ENCODE data around the gene RPA3.
"Not testable (repeated sequence)": the region's sequence is repeated elsewhere in the genome, so short reads cannot be mapped to it uniquely, and the experiment has no call there.

RPA3 gene

DNA sequence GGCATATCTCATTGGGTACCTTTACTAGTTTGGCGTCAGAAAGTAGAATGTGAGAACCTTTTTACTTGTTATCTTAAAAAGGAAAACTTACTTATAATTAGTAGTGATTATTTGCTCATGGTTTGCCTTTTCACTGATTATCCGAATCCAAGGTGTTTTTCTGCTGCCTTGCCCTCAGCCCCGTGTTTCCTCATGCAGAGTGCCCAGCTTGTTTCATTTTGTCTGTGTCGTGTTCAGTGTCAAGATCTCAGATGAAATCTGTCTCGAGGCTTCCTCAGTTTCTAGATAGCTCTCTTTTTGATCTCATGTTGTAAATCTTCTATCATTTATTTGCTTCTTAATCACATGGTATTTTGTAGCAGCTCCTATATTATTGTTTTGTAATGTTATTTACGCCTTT, 30.1 kb downstream of the RPA3 start:
- no peak for DNase-seq

- no peak for DNase-seq
Measured at GRCh38 chr7:7687800-7688199, 30.6 kb downstream of the RPA3 start.

DNA sequence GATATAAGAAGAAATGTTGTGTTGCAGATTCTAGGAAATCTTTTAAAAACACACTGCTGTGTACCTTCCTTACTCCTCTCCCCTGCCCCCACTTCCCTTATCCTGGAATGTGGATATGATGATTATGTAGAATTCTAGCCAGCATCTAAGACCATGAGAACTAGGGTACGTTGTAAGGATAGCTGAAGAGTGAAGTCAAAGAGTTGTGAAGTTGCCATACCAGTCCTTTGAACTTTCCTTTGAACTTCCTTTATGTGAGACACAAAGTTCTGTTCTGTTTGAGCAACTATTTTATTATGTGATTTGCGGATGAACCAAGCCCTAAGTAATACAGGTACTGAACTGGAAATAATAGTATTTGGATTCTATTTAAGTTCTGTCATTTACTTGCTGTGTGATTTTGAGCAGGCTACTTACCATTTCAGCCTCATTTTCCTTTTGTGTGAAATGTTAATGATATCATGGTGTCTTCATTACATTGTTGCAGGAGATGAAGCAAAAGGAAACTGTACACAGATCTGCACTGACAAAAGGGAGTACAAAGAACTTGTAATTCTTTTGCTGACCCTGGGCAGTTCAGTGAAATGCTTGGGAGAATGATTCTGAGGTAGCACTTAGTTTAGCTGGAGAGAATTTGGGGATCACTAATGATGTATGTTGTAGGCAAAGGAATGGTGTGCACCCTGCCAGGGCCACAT, 31.4 kb downstream of the RPA3 start:
- DNase-seq = no peak

- DNase-seq = no peak
Measured at GRCh38 chr7:7682861-7683260, 35.5 kb downstream of the RPA3 start.

DNA sequence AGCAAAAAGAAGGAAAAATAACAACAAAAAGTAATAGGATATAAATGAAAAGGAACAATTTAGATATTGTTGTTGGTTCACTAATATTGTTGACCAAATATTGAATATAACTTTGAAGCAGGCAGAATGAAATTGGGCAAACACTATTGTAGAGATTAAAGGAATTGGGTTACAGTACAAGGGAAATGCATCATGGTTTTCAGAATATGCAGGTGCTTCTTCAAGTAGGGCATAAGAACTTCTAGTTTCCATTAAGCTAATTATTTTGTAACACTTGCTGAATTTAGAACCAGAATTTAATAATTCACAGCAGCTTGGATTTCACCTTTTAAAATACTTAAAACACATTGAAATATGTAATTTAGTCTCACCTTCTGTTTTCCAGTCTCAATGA, 36.5 kb downstream of the RPA3 start:
- no peak for DNase-seq

GRCh38 chr7:7681191-7681935, 37.0 kb downstream of the RPA3 start:
- DNase-seq = peak; percentile 44 to 76

- not testable (repeated sequence) for DNase-seq
Measured at GRCh38 chr7:7679640-7680039, 38.8 kb downstream of the RPA3 start.

DNA sequence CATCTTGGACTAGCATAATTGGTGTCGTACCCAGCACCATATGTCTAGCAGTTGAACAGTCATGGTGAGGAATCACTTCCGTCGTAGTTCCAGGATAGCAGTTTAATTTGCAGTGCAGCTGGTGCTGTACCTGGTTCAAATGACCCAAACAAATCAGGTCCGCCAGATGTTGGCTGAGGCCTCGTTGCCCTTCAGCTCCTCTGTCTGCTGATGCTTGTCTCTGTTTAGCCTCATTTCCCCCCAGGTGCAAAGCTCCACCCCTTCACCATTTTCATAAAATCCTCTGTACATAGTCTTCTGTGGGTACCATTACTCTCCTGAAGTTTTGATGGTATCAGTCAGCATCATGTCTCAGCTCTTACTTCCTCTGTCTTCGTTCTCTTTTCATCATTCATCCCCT, 42.7 kb downstream of the RPA3 start:
- DNase-seq = no peak

GRCh38 chr7:7673240-7673550, 45.2 kb downstream of the RPA3 start:
- peak in 1 of 2 donors; percentile 23 for DNase-seq

DNA sequence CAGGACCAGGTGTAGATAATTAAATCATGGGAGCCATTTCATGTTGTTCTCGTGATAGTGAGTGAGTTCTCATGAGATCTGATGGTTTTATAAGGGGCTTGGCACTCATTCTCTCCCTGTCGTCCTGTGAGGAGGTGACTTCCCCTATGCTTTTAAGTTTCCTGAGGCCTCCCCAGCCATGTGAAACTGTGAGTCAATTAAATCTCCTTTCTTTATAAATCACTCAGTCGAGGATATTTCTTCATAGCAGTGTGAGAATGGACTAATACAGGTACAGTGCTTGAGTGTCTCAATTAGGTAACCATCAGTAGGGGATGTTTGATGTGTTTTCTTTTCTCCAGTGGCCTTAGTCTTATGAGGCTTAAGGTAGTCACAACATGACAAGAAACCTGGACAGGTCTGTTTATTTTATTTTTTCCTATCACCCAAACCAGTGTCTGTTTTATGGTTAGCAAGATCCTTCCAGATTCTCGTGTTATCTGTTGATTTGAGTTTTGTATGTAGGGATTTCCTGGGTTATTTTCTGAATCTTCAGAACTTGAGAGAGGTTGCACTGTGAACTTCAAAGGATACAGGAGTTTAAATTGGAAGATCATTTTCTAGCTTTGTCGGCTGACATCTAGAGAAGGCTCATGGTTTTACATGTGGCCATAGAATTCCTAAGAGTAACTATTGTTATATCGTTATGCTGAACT, 45.7 kb downstream of the RPA3 start:
- no peak for DNase-seq

- DNase-seq = no peak
Measured at GRCh38 chr7:7671361-7671760, 47.0 kb downstream of the RPA3 start.

DNA sequence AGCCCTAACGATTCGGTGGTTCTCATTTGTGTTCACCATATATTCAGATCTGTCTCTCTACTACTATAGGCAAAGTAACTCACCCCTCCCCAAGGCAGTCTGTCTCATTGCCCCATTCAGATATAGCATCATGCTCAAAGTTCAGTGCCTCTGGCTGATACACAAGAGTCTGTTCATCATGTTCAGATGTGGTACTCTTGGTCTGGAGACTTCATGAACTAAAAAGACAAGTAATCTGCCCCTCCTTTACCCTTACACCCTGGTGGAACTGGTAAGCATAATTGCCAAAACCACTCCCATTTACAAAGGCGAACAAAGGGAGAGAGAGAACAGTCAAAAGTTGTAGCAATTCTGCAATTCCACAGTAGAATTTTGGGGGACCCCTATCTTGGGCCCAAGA, 47.9 kb downstream of the RPA3 start:
- DNase-seq = no peak

DNA sequence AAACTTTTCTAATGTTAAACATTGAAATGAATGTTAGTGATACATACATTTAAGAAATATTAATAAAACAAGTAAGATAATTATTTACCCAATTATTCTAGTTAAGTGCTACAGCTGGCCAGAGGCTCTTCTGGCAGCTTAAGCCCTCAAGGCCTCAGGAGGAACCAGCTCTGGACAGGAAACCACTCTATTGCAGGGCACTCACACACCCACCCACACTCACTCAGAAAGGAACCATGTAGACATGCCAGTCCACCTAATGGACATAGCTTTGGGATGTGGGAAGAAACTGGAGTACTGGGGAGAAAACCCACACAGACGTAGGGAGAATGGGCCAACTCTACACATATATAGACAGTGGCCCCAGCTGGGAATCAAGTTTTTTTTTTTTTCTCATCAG, 49.7 kb downstream of the RPA3 start:
- no peak for DNase-seq

GRCh38 chr7:7667187-7667586, 51.2 kb downstream of the RPA3 start:
- no peak for DNase-seq

DNA sequence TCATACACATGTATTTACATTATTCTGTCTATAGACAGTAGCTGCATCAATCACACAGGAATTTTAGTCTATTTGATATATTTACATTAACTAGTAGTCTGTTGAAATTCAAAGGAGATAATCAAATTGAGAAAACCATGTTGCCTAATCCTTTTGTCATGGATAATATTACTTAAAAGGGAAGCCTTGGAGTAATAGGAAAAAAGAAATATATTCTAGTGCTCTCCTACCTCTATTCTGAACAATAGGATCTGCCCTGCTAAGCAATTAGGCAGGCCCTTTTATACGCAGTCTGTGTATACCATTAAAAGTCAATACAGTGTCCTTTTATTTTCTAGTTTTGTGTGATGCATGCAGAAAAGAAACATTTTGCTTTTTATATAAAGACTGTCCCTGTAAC, 53.4 kb downstream of the RPA3 start:
- no peak for DNase-seq

DNA sequence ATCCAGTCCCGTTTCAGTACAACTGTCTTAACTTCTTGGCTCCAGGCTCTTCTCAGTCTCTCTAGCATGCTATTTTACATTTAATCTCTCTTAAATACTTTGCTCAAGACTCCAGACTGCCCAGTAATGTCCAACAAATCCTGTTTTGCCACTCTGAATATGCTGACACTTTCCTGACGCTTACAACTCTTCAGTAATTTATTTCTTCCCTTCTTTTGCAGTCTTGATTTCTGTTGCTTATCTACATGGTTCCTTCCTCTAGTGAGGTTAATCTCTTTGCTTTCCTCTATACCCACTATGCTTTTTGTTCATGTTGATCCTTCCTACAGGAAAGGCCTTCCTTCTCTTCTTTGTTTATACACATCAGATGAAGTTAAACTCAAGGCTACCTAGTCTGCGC, 54.1 kb downstream of the RPA3 start:
- DNase-seq = no peak

GRCh38 chr7:7662527-7662926, 55.9 kb downstream of the RPA3 start:
- no peak for DNase-seq

DNA sequence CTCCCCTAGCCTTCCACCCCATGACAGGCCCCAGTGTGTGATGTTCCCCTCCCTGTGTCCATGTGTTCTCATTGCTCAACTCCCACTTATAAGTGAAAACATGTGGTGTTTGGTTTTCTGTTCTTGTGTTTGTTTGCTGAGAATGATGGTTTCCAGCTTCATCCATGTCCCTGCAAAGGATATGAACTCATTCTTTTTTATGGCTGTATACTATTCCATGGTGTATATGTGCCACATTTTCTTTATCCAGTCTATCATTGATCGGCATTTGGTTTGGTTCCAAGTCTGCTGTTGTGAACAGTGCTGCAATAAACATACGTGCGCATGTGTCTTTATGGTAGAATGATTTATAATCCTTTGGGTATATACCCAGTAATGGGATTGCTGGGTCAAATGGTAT, 61.9 kb downstream of the RPA3 start:
- DNase-seq = not testable (repeated sequence)

DNA sequence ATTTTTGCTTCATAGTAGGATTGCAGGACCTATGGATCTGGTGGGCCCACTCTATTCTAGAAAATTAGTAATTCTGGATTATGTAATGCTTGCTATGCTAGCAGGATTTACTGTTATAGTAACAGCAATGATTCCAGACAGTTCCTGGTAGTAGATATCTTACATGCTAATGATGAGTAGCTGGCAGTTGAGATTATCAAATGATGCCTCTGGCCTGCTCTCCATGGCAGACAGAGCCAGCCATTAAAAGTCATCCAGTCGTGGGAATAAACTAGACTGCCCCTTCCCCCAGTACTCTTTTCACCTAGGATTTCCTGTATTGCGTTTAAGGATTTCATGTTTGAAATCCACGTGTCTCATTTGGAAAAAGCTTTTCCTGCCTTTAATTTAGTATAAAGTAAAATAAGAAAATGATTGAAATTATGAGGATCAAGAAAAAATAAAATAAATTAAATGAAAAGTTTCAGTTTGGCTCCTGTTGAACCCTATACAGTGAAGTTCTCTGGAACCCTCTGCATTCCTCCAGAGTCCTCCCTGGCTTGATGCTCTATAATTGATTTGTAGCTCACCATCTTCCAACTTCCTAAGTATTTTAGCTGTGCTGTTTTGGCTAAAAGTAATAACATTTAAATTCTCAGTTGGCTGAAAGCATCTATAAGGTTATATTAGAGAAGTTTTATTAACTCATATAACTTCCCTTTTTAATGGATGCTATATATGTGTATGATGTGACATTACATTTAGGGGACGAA, 63.3 kb downstream of the RPA3 start:
- DNase-seq = no peak

GRCh38 chr7:7653593-7654187, 64.7 kb downstream of the RPA3 start:
- DNase-seq = peak in 1 of 2 donors; percentile 52

DNA sequence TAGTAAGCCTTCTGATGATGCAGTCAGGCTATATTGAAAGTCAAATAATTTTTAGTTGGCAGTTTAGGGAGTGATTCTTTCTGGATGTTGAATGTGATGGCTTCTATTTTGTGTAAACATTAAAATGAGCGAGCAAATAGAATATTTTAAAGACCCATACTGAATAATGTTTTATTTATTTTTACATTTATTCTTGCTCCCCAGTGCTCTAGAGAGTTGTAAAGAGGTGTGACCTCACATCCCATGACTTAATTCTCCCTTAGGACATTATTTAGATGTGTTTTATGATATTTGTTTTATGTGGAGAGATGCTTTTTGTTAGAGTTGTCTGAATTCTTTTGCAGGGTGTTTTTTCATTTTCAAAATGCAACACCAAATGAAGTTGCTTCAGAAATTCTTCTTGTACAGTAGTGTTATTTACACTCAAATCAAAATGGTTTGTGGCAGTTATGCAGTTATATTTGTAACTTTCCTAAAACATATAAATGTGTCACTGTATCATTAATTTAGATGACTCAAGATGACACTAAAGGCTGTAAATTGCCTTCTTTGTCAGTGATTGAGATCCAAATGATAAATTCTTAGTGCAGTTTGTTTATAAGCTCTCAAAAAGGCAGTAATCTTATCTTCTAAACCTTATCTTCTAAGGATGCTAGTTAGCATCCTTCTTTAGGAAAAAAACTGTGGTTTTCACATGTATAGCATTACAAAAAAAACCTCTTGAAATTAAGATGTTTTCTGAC, 65.4 kb downstream of the RPA3 start:
- DNase-seq = no peak

- DNase-seq = no peak
Measured at GRCh38 chr7:7651479-7651878, 66.9 kb downstream of the RPA3 start.

Measured in CD4-positive, alpha-beta T cell treated with Interferon alpha-2 for 1 hour (primary cell).